CD4-positive, alpha-beta T cell treated with Interleukin-15 for 1 hour (primary cell): ENCODE data around the gene SUSD1.

Experiments
- DNase-seq: peaks from one replicate; pipeline ENCODE4 v3.0.0-alpha.2; 2020

Gene SUSD1

DNA sequence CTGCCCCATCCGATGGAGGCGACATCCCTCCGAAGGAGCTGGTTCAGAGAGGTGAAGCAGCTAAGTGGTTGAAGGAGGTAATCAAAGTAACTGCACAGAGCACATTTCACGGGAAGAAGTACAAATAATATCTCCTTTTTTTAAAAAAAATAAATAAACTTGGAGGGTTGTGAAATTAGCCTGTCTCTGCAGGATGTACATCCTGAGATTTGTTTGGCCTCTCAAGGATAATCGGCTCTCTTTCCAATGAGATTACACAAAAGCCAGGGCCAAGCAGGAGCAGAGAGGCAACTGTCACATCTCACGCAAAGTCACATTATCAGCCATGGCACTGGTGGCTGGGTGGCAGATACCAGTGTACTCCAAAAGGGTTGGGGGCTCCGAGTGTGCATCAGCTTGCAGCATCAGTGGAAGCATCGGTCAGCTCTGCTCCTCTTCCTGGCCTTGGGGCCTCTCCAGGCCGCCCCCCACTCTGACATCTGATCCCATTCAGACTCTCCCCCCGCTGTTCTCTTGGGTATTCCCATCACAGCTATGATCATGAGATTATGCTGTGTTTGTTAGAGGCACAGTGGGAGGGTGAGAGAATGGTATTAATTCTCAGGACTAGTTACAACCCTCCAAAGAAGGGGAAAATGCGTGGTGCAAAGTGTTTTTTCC lies 168.6 kb downstream of the SUSD1 start:
- no peak for DNase-seq

DNA sequence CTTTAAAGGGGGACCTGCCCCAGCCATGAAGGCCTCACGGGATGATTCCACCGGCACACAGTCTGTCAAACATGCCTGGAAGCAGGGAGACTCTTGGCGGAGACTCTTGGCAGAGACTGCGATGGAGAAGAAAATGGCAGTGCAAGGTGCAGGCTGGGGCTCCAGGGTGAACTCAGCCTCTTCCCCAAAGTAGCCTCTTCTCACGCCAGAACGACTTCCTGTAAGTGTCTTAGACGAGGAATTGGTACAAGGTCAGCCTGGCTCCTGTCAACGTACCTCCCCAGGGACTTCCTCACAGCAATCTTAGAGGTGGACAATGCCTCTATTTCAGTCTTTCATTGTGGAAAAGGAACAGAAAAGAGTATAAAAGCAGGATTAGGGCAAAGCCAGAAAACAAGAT lies 169.2 kb downstream of the SUSD1 start:
- no peak for DNase-seq

DNA sequence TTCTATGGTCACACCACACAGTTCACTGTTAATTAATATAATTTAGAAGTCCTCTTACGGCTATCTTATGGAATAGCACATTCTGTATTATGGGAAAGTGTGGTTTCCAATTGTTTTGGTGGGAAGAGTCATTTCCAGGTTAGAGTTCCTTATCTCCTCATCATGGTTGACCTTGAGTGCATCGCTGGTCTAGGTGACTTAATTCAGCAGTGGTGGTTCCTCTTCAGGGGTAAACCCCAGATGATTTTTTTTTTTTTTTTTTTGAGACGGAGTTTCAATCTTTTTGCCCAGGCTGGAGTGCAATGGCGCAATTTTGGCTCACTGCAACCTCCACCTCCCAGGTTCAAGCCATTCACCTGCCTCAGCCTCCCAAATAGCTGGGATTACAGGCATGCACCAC lies 171.6 kb downstream of the SUSD1 start:
- DNase-seq = no peak

GRCh38 chr9:112002847-112003457 lies 172.1 kb downstream of the SUSD1 start:
- no peak for DNase-seq

GRCh38 chr9:112002131-112002846 lies 172.8 kb downstream of the SUSD1 start:
- peak; percentile 24 for DNase-seq

GRCh38 chr9:112000743-112001142 lies 174.4 kb downstream of the SUSD1 start:
- DNase-seq = no peak

DNA sequence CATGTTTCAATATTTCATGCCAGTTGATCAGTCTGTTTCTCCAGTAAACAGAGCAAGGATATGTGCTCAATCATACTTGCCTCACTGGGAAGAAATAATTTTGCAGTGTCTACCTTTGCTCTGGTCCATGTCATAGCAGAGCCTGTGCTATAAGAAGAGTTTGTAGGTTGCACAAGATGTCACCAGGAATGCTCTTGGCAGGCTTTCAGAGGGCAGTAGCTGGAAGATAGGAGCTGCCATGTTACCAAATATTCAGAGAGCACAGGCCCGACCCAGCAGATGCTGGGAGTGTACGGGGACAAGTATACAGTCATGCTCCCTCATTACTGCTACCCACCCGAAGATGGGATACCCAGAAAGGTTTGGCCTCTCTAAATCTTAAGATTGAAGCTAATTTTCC lies 175.8 kb downstream of the SUSD1 start:
- no peak for DNase-seq

- DNase-seq = no peak
Observed at GRCh38 chr9:111997831-111998230, 177.3 kb downstream of the SUSD1 start.

DNA sequence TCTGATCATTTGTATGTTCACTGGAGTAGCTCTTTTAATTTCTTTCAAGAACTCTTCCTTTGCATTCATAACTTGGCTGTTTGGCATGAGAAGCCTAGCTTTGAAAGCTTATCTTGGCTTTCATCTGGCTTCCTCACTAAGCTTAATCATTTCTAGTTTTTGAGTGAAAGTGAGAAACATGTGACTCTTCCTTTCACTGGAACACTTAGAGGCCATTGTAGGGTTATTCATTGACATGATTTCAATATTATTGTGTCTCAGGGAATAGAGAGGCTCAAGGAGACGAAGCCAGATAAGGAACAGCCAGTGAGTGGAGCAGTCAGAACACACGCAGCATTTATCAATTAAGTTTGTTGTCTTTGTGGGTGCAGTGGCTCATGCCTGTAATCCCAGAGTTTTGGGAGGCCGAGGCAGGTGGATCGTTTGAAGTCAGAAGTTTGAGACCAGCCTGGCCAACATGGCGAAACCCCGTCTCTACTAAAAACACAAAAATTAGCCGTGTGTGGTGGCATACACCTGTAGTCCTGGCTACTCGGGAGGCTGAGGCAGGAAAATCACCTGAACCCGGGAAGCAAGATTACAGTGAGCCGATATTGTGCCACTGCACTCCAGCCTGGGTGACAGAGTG lies 180.2 kb downstream of the SUSD1 start:
- no peak for DNase-seq

DNA sequence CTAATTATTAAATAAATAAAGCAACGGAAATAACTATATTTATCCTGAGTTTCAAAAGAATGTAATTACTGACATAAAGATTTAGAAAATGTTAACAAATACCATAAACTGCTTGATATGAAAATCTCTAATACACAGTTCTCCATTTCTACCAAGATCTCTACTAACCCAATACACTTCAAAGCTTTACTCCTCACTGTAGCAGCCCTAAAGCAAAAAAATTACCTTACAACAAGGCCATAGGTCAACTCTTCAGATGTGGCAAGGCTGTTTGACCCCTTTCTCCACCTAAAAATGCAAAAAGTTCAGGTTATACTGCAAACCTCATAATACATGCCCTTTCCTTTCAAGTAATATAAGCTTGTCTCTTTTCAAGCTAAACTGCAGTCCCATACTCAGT lies 181.8 kb downstream of the SUSD1 start:
- DNase-seq = no peak

DNA sequence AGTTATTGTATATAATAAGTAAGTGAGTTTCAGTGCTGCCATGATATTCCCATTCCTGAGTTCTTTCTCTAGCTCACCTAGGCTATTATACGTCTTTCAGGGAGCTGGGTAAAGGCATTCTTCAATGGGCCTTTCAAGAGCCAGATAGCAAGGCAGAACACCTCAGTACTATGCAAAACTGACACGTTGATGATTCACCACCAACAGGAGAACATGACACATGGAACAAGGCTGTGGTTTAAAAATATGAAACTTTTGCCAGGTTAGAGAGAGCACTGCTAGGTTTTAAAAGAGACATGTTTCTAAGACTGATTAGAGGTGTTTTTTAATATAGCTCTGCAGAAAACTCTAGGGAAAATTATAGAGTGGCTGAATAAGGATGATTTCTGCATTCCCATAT lies 182.6 kb downstream of the SUSD1 start:
- no peak for DNase-seq

DNA sequence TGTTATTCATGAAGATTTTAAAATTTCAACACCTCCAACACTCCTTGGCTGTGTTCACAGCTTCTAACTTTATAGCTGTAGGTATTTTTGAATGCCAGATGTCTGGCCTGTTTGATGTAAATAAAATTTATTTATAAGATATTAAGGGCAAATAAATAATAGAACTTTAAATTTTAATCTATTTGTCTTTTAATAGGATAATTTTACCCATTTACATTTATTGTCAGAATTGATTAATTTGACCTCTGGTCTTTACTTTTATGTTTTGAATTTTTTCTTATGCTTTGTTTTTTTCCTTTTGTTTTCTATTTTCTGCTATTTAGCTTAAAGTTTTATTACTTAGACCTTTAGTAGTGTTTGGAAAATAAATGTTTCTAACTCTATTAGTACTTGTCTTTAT lies 183.9 kb downstream of the SUSD1 start:
- no peak for DNase-seq
